MCF 10A (cell line): ENCODE measurements around the gene SPATA2L. TPM values are rescaled to one million over a fixed set of nuclear protein-coding genes. Genes with fewer than 3 reads are reported as not detected.

Source experiments
- BruUV-seq: library from RNA; stranded (reverse); fragments of 400-500 nt; replicated peaks from 2 replicates; lab custom pipeline; 2021; lab: Mats Ljungman, UMichigan
- CTCF ChIA-PET: fragments of 300-600 bp; sonication (Branson Sonifier 250); formaldehyde crosslinking; extraction: SDS; loops from one replicate; lab custom pipeline; 2021; ENCODE audit warnings: antibody characterized with exemption, inconsistent platforms; lab: Yijun Ruan, JAX
- POLR2A ChIA-PET: fragments of 300-600, 350-650 bp; sonication (Branson Sonifier 250); formaldehyde crosslinking; extraction: SDS; loops from one replicate; lab custom pipeline; 2020; ENCODE audit warnings: antibody characterized with exemption, inconsistent platforms; lab: Yijun Ruan, JAX
- DNase-seq: peaks from one replicate; pipeline ENCODE4 v3.0.0-alpha.2; 2018; ENCODE audit not compliant: unreplicated experiment
- H3K27ac Mint-ChIP-seq: one replicate; pipeline ENCODE4 v1.8.0; 2022; ENCODE audit warnings: mild to moderate bottlenecking, low read depth, mixed read lengths; ENCODE audit not compliant: unreplicated experiment
- H3K27me3 Mint-ChIP-seq: one replicate; pipeline ENCODE4 v1.8.0; 2022; ENCODE audit warnings: mixed read lengths; ENCODE audit not compliant: insufficient read depth, unreplicated experiment
- H3K36me3 Mint-ChIP-seq: one replicate; pipeline ENCODE4 v1.8.0; 2022; ENCODE audit warnings: mild to moderate bottlenecking, moderate library complexity, mixed read lengths; ENCODE audit not compliant: insufficient read depth, unreplicated experiment
- H3K4me1 Mint-ChIP-seq: one replicate; pipeline ENCODE4 v1.8.0; 2022; ENCODE audit warnings: mixed read lengths; ENCODE audit not compliant: insufficient read depth, unreplicated experiment
- H3K4me3 Mint-ChIP-seq: one replicate; pipeline ENCODE4 v1.8.0; 2022; ENCODE audit warnings: mild to moderate bottlenecking, moderate library complexity, mixed read lengths; ENCODE audit not compliant: unreplicated experiment
- H3K9me3 Mint-ChIP-seq: one replicate; pipeline ENCODE4 v1.8.0; 2022; ENCODE audit warnings: mixed read lengths; ENCODE audit not compliant: unreplicated experiment
- intact Hi-C: fragments of 100-400 bp; cut with micrococcal nuclease; formaldehyde crosslinking; loops from 2 replicates; pipeline ENCODE4 v1.14.1; 2022
- total RNA-seq: library from RNA; stranded (reverse); gene quantifications from 2 replicates; pipeline ENCODE4 v1.2.3, GENCODE V29; 2022
- TF ChIP-seq, protein P1 (sequence below): fragments of 200-600 bp; IDR thresholded peaks from one replicate; pipeline ENCODE4 v1.8.0; 2022; ENCODE audit warnings: antibody characterized with exemption, mild to moderate bottlenecking; ENCODE audit not compliant: unreplicated experiment

Gene SPATA2L
- total RNA-seq, 1 experiment from 2014 or later = 12.5 TPM

DNA sequence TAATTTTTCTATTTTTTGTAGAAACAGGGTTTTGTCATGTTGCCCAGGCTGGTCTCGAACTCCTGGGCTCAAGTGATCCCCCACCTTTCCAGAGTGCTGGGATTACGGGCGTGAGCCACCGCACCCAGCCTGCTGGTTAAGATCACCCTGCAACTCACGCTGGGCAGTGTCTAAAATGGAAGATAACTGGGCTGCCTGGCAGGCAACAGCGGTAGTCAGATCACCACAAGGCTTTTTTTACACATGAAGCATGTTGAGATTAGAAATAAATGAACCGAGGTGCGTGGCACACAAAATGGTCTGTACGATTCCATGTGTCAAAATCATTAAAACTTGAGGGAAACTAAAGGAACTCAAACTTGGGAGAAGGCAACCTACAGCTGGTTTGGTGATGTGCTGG, 46.6 kb upstream of the SPATA2L start:
- Mint-ChIP-seq H3K9me3 (no peaks in the 10 kb centered on the region), H3K4me1 (no peaks in the 10 kb centered on the region), H3K4me3 (no peak overlapping the region), H3K36me3 (peaks cover 18% of the 10 kb centered on the region), H3K27ac (no peak overlapping the region), H3K27me3 (no peaks in the 10 kb centered on the region)
- intact Hi-C loops = no loop called here
- ChIA-PET POLR2A (no interaction called here), CTCF (interaction anchor here (0.6 kb wide), 1 partner anchor 11 kb away, joined by 3 read pairs; no protein-coding TSS in a partner anchor)
- no peak for DNase-seq
- TF ChIP-seq, protein P1, sequence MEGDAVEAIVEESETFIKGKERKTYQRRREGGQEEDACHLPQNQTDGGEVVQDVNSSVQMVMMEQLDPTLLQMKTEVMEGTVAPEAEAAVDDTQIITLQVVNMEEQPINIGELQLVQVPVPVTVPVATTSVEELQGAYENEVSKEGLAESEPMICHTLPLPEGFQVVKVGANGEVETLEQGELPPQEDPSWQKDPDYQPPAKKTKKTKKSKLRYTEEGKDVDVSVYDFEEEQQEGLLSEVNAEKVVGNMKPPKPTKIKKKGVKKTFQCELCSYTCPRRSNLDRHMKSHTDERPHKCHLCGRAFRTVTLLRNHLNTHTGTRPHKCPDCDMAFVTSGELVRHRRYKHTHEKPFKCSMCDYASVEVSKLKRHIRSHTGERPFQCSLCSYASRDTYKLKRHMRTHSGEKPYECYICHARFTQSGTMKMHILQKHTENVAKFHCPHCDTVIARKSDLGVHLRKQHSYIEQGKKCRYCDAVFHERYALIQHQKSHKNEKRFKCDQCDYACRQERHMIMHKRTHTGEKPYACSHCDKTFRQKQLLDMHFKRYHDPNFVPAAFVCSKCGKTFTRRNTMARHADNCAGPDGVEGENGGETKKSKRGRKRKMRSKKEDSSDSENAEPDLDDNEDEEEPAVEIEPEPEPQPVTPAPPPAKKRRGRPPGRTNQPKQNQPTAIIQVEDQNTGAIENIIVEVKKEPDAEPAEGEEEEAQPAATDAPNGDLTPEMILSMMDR = no peak
- BruUV-seq = no TSS peak

DNA sequence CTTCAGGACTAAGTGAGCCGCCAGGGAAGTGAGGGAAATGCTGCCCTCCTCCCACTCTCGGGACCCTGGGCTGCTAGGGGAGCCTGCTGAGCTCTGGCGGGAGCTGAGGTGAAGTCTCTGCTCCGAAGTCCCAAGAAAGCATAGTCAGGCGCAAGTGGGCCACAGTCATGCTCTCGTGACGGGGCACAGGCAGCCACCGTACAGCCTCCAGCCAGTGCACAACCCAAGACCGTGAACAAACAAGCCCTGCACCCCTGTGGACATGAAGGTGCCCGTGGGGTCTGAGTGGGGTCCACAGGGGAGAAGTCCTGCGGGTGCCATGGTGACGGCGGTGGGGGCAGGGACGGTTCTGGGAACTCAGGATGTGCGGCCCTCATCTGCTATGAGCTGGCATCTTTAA, 44.5 kb upstream of the SPATA2L start:
- intact Hi-C loops = no loop called here
- no peak for DNase-seq
- Mint-ChIP-seq H3K4me1 (no peaks in the 10 kb centered on the region), H3K36me3 (peaks cover 28% of the 10 kb centered on the region), H3K27ac (no peak overlapping the region), H3K9me3 (no peaks in the 10 kb centered on the region), H3K4me3 (no peak overlapping the region), H3K27me3 (no peaks in the 10 kb centered on the region)
- TF ChIP-seq, protein P1 = no peak
- CTCF ChIA-PET = interaction anchor here (0.6 kb wide), 2 partner anchors 58 to 113 kb away, joined by 3 read pairs; no protein-coding TSS in a partner anchor
- POLR2A ChIA-PET = interaction anchor here (0.7 to 1.1 kb wide), 2 partner anchors 26 to 28 kb away, joined by 3 to 4 read pairs; partner anchors contain the start of gene VPS9D1
- no TSS peak for BruUV-seq

DNA sequence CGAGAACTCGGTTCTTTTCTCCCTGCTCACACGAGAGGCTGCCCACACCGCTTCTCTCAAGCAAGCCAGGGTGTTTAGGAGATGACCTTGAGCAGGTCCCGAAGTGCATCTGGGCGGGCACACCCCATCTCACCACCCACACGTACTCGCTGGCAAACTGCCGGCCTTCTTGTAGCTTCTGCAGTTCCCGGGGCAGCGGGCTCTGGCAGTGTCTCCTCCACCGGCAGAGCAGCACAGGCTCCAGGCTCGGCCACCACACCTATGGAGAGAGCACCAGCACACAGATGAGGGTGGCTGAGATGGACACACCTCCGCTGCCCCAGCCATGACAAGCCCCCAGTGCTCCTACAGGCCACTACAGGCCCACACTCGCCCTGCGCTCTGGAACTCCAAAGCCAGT, 43.3 kb upstream of the SPATA2L start:
- H3K36me3 Mint-ChIP-seq = peaks cover 39% of the 10 kb centered on the region
- H3K27ac Mint-ChIP-seq = no peak overlapping the region
- no peaks in the 10 kb centered on the region for H3K27me3 Mint-ChIP-seq
- ChIA-PET CTCF (interaction anchor here (0.6 kb wide), 1 partner anchor 229 kb away, joined by 3 read pairs; no protein-coding TSS in a partner anchor), POLR2A (interaction anchor here (0.5 to 1.0 kb wide), 3 partner anchors 10 to 116 kb away, joined by 3 to 4 read pairs (median 4); no protein-coding TSS in a partner anchor)
- intact Hi-C loops = no loop called here
- H3K4me1 Mint-ChIP-seq = no peaks in the 10 kb centered on the region
- H3K9me3 Mint-ChIP-seq = no peaks in the 10 kb centered on the region
- H3K4me3 Mint-ChIP-seq = no peak overlapping the region
- BruUV-seq = no TSS peak
- no peak for DNase-seq
- TF ChIP-seq, protein P1 = no peak

DNA sequence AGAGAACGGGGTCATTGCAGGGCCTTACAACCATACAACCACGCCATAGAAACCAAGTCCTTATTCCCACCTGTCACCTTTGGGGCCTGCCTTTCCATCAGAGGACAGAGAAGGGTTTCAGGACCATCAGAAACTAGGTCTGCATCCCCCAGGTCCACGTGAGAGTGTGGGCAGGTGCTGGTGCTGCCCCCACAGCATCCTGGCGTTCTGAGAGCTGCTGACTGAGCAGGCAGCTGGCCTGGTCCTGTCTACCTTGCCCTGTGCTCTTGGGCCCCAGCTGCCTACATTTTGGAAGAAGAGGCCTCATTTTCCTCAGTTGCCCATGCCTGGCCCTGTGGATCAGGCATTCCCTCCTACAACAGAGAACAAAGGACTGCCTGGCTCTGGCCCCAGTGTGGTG, 41.4 kb upstream of the SPATA2L start:
- intact Hi-C loops = no loop called here
- H3K27me3 Mint-ChIP-seq = no peaks in the 10 kb centered on the region
- peaks cover 58% of the 10 kb centered on the region for H3K36me3 Mint-ChIP-seq
- TF ChIP-seq, protein P1 = no peak
- ChIA-PET CTCF (interaction anchor here (1.1 kb wide), 1 partner anchor 49 kb away, joined by 3 read pairs; no protein-coding TSS in a partner anchor), POLR2A (interaction anchor here (0.9 to 1.9 kb wide), 3 partner anchors 9 to 38 kb away, joined by 3 to 6 read pairs (median 3); no protein-coding TSS in a partner anchor)
- peak overlapping the region; percentile 49 for H3K27ac Mint-ChIP-seq
- H3K4me3 Mint-ChIP-seq = no peak overlapping the region
- H3K9me3 Mint-ChIP-seq = no peaks in the 10 kb centered on the region
- BruUV-seq = no TSS peak
- H3K4me1 Mint-ChIP-seq = no peaks in the 10 kb centered on the region
- no peak for DNase-seq
